K562 (cell line): ENCODE data around the gene HSP90AA1. TPM values are rescaled to one million over a fixed set of nuclear protein-coding genes. Genes with fewer than 3 reads are reported as not detected.

ENCODE experiments used
- ATAC-seq: fragments of 200-7000 bp; cut with Tn5 transposase; 3 replicates; pipeline ENCODE4 v1.9.1; 2020; ENCODE audit warnings: moderate library complexity
- BruUV-seq: library from RNA; stranded (reverse); fragments of 400-500 nt; replicated peaks from 2 replicates; lab custom pipeline; 2021; lab: Mats Ljungman, UMichigan
- CTCF ChIA-PET: fragments of 300-600 bp; formaldehyde crosslinking; extraction: SDS; loops from one replicate; lab custom pipeline; 2021; ENCODE audit warnings: low intra/inter-chr PET ratio; lab: Yijun Ruan, JAX
- POLR2A ChIA-PET: fragments of 300-600, 350-650 bp; sonication (Branson Sonifier 250); formaldehyde crosslinking; extraction: SDS; loops from one replicate; lab custom pipeline; 2021; ENCODE audit warnings: antibody characterized with exemption, inconsistent platforms; lab: Yijun Ruan, JAX
- DNase-seq, 4 experiments: peaks; one replicate each; pipeline versions ENCODE4 v3.0.0 to v3.0.0-alpha.2; 2011 to 2018; ENCODE audit warnings: low spot score in 3 of 4, mixed read lengths in 3 of 4; ENCODE audit errors: extremely low read depth in 1 of 4
- FAIRE-seq: peaks from 2 replicates; lab custom pipeline; 2011; peaks lifted over from hg19 to GRCh38; lab: Jason Lieb, UNC
- H2AFZ ChIP-seq: 2 replicates; pipeline ENCODE4 v1.6.0; 2011; ENCODE audit warnings: low read depth, low read length, control low read depth, inconsistent platforms
- H3K27ac ChIP-seq: fragments of 200-600 bp; 3 replicates; pipeline ENCODE4 v1.8.0; 2011; ENCODE audit warnings: low read depth, mild to moderate bottlenecking, control low read depth, inconsistent platforms, low read length, moderate library complexity, mixed read lengths; ENCODE audit errors: extremely low read depth
- H3K27me3 ChIP-seq, 2 experiments: fragments of 300-600 bp in 1 of 2; 2 replicates in 1 of 2; 3 replicates in 1 of 2; pipeline versions ENCODE4 v1.6.0 to v1.8.0; 2011; ENCODE audit warnings: inconsistent platforms in 2 of 2, low read length in 2 of 2, mild to moderate bottlenecking in 1 of 2, mixed read lengths in 1 of 2, moderate library complexity in 1 of 2; ENCODE audit not compliant: control insufficient read depth in 2 of 2, insufficient read depth in 2 of 2
- H3K36me3 ChIP-seq: fragments of 300-600 bp; 3 replicates; pipeline ENCODE4 v1.8.0; 2011; ENCODE audit warnings: mild to moderate bottlenecking, low read length, inconsistent platforms; ENCODE audit not compliant: control insufficient read depth, insufficient read depth
- H3K4me1 ChIP-seq, 2 experiments: fragments of 200-600 bp in 1 of 2; replicated peaks in 1 of 2; 2 replicates in 1 of 2; 3 replicates in 1 of 2; pipeline versions ENCODE4 v1.5.1 to v1.8.0; 2011; ENCODE audit warnings: inconsistent platforms in 2 of 2, low read length in 2 of 2, mild to moderate bottlenecking in 1 of 2, mixed read lengths in 1 of 2, moderate library complexity in 1 of 2; ENCODE audit not compliant: control insufficient read depth in 2 of 2, insufficient read depth in 2 of 2
- H3K4me2 ChIP-seq: 2 replicates; pipeline ENCODE4 v1.6.1; 2011; ENCODE audit warnings: low read length, control low read depth, inconsistent platforms, mixed read lengths; ENCODE audit not compliant: insufficient read depth
- H3K4me3 ChIP-seq: fragments of 200-600 bp; sonication (generic), shearing (Covaris generic); 2 replicates; pipeline ENCODE4 v1.5.1; 2016; ENCODE audit warnings: control low read depth, inconsistent platforms
- H3K79me2 ChIP-seq: fragments of 200-600 bp; 3 replicates; pipeline ENCODE4 v1.8.0; 2011; ENCODE audit warnings: low read length, inconsistent platforms; ENCODE audit not compliant: control insufficient read depth, insufficient read depth
- H3K9ac ChIP-seq, 2 experiments: 2 replicates each; pipeline versions ENCODE4 v1.6.0 to v1.6.1; 2011; ENCODE audit warnings: low read depth in 2 of 2, low read length in 2 of 2, control low read depth in 1 of 2, inconsistent platforms in 1 of 2, mild to moderate bottlenecking in 1 of 2, mixed read lengths in 1 of 2; ENCODE audit not compliant: insufficient read depth in 1 of 2
- H3K9me1 ChIP-seq: one replicate; pipeline ENCODE4 v1.6.0; 2011; ENCODE audit warnings: inconsistent platforms, mild to moderate bottlenecking, low read length, moderate library complexity; ENCODE audit not compliant: control insufficient read depth, insufficient read depth
- H3K9me3 ChIP-seq: replicated peaks from 2 replicates; pipeline ENCODE4 v1.5.1; 2011; ENCODE audit warnings: low read depth, low read length, inconsistent platforms; ENCODE audit not compliant: control insufficient read depth, insufficient read depth
- H4K20me1 ChIP-seq: replicated peaks from 2 replicates; pipeline ENCODE4 v1.6.1; 2011; ENCODE audit warnings: low read length, inconsistent platforms, mixed read lengths; ENCODE audit not compliant: control insufficient read depth, insufficient read depth
- CBX1 ChIP-seq: sonication (generic); IDR thresholded peaks from 2 replicates; pipeline ENCODE4 v1.6.1; 2016; ENCODE audit warnings: antibody characterized with exemption, low read depth, mild to moderate bottlenecking
- CTBP1 ChIP-seq: fragments of 450-650 bp; IDR thresholded peaks from 2 replicates; pipeline ENCODE4 v1.6.1; 2016; ENCODE audit warnings: borderline replicate concordance
- KAT2B ChIP-seq: IDR thresholded peaks from one replicate; pipeline ENCODE4 v1.6.1; 2012; ENCODE audit warnings: low read depth, mild to moderate bottlenecking, control low read depth, inconsistent platforms, low read length, moderate library complexity
- NELFE ChIP-seq: IDR thresholded peaks from 2 replicates; pipeline ENCODE4 v1.6.1; 2011; ENCODE audit warnings: mild to moderate bottlenecking; ENCODE audit not compliant: insufficient read depth, insufficient read length
- NR2C1 ChIP-seq, 2 experiments: fragments of 450-650 bp; IDR thresholded peaks; 2 replicates each; pipeline ENCODE4 v1.6.1; 2017; ENCODE audit warnings: mild to moderate bottlenecking in 2 of 2, antibody characterized with exemption in 1 of 2, inconsistent platforms in 1 of 2, missing compliant biosample characterization in 1 of 2, missing genetic modification characterization in 1 of 2
- PTRF ChIP-seq: fragments of 450-650 bp; IDR thresholded peaks from 2 replicates; pipeline ENCODE4 v1.6.1; 2016; ENCODE audit warnings: mild to moderate bottlenecking, missing genetic modification characterization, missing compliant biosample characterization
- ZBTB49 ChIP-seq: sonication (generic); formaldehyde crosslinking; IDR thresholded peaks from 2 replicates; pipeline ENCODE4 v1.8.0; 2022; ENCODE audit warnings: missing genetic modification reagents, mild to moderate bottlenecking, borderline replicate concordance
- ZC3H8 ChIP-seq: fragments of 450-650 bp; IDR thresholded peaks from 2 replicates; pipeline ENCODE4 v1.6.1; 2017
- ZNF277 ChIP-seq: fragments of 250-450 bp; sonication (Bioruptor Pico); IDR thresholded peaks from 2 replicates; pipeline ENCODE4 v1.8.0; 2022; ENCODE audit warnings: inconsistent platforms, mild to moderate bottlenecking, moderate library complexity, borderline replicate concordance
- ZNF398 ChIP-seq: fragments of 250-450 bp; sonication (Bioruptor Pico); IDR thresholded peaks from 2 replicates; pipeline ENCODE4 v1.8.0; 2021; ENCODE audit warnings: moderate library complexity, mild to moderate bottlenecking, inconsistent platforms
- ZNF449 ChIP-seq: fragments of 250-450 bp; sonication (Bioruptor Pico); IDR thresholded peaks from 2 replicates; pipeline ENCODE4 v1.8.0; 2022; ENCODE audit warnings: moderate library complexity, mild to moderate bottlenecking, inconsistent platforms
- ZNF551 ChIP-seq: fragments of 250-450 bp; sonication (Bioruptor Pico); IDR thresholded peaks from 2 replicates; pipeline ENCODE4 v1.5.0; 2021; ENCODE audit warnings: mild to moderate bottlenecking, moderate library complexity
- ZNF655 ChIP-seq: fragments of 250-450 bp; sonication (Bioruptor Pico); IDR thresholded peaks from 2 replicates; pipeline ENCODE4 v1.5.0; 2021
- ZNF668 ChIP-seq: fragments of 250-450 bp; sonication (Bioruptor Pico); IDR thresholded peaks from 2 replicates; pipeline ENCODE4 v1.8.0; 2022; ENCODE audit warnings: mild to moderate bottlenecking, inconsistent platforms
- WGBS: fragments of 100-300 bp; shearing (Covaris generic); methylation state at CpG from one replicate; pipeline ENCODE4 v1.1.6; 2016; ENCODE audit warnings: low coverage, mixed read lengths; ENCODE audit not compliant: insufficient coverage; ENCODE audit errors: missing lambda C conversion rate; 5-methylcytosine and 5-hydroxymethylcytosine counted together
- in situ Hi-C: fragments of 300-500 bp; cut with MboI; formaldehyde crosslinking; loops from 4 replicates; pipeline ENCODE4 v1.15.0; 2018; ENCODE audit warnings: inconsistent platforms, mixed read lengths
- intact Hi-C: fragments of 100-400 bp; cut with micrococcal nuclease; formaldehyde crosslinking; loops from 2 replicates; pipeline ENCODE4 v1.14.2; 2022
- polyA plus RNA-seq, 8 experiments: library from polyadenylated mRNA; depleted of rRNA in 4 of 8; stranded (reverse) in 5 of 8; unstranded in 3 of 8; fragments of >200 nt; fragmentation: Nextera tagmentation in 2 of 8; fragmentation: Illumina TruSeq in 1 of 8; extraction: Ambion mirVana in 2 of 8; extraction: Trizol in 1 of 8; gene quantifications; 2 replicates each; pipeline versions ENCODE4 v1.2.1 to v1.2.3, GENCODE V29; 2011 to 2014; ENCODE audit warnings: inconsistent platforms in 1 of 8, missing spikeins in 1 of 8
- total RNA-seq, 7 experiments: library from RNA; depleted of rRNA in 6 of 7; stranded (reverse); fragments of >200 nt in 6 of 7; fragmentation: Illumina TruSeq in 2 of 7; extraction: Trizol in 2 of 7; gene quantifications; 2 replicates each; pipeline versions ENCODE4 v1.2.1 to v1.2.3, GENCODE V29; 2011 to 2021; ENCODE audit warnings: low replicate concordance in 1 of 7

The HSP90AA1 gene
- total and polyA plus RNA-seq, 9 of the 15 experiments (the other 6 are each of a cell fraction or from before 2014, with no cell fraction given) = 377 to 1,731 (median 879) TPM

- no peak for TF ChIP-seq CTBP1
- TF ChIP-seq ZNF449 = no peak
- TF ChIP-seq ZC3H8 = no peak
- TF ChIP-seq CBX1 = no peak
- TF ChIP-seq ZNF277 = no peak
- no peak for TF ChIP-seq ZNF668 (CRISPR knock-in tag)
- no peak for TF ChIP-seq KAT2B
- TF ChIP-seq, all 486 proteins: peak for 0
Observed at GRCh38 chr14:102034301-102034700, 52.5 kb downstream of the HSP90AA1 start (continued).

- no peaks in the 10 kb centered on the region for H3K4me1 ChIP-seq
- intact Hi-C loops (no loop called here), in situ Hi-C loops (no loop called here)
- no peaks in the 10 kb centered on the region for H3K9me1 ChIP-seq
- no peaks in the 10 kb centered on the region for H3K79me2 ChIP-seq
- whole genome bisulfite sequencing = 88% methylated on average over 13 of the region's 13 CpGs
- FAIRE-seq = no peak
- H3K27me3 ChIP-seq = no peaks in the 10 kb centered on the region
- ATAC-seq = no peak
- no TSS peak for BruUV-seq
- H2AFZ ChIP-seq = no peak overlapping the region
- no peak overlapping the region for H3K4me3 ChIP-seq
- ChIA-PET POLR2A (interaction anchor here (1.6 kb wide), 1 partner anchor 9 kb away, joined by 5 read pairs; no protein-coding TSS in a partner anchor), CTCF (no interaction called here)
- no peak for DNase-seq
- no peak overlapping the region for H3K4me2 ChIP-seq
- no peaks in the 10 kb centered on the region for H4K20me1 ChIP-seq
- H3K9me3 ChIP-seq = no peaks in the 10 kb centered on the region
- H3K36me3 ChIP-seq = peaks cover 89% of the 10 kb centered on the region
- no peak overlapping the region for H3K9ac ChIP-seq
- H3K27ac ChIP-seq = no peak overlapping the region
- TF ChIP-seq ZNF655 (CRISPR knock-in tag) = no peak
- no peak for TF ChIP-seq ZBTB49 (CRISPR knock-in tag)
- TF ChIP-seq NR2C1 (IDR thresholded peaks at IDR 0.05) = no peak
- no peak for TF ChIP-seq NR2C1 (tag; IDR thresholded peaks at IDR 0.05)
- TF ChIP-seq NELFE = no peak
- no peak for TF ChIP-seq ZNF551 (CRISPR knock-in tag)
- no peak for TF ChIP-seq PTRF (tag)
- no peak for TF ChIP-seq ZNF398 (CRISPR knock-in tag)
Observed at GRCh38 chr14:102033241-102033640, 53.6 kb downstream of the HSP90AA1 start.
